HepG2 (cell line): ENCODE measurements around the gene PRKACA. TPM values are rescaled to one million over a fixed set of nuclear protein-coding genes. Genes with fewer than 3 reads are reported as not detected.
A peak's percentile ranks its signal among the peaks of the same experiment; 100 is the strongest.

Source experiments
- ARID4A ChIP-seq: sonication (generic); formaldehyde crosslinking; IDR thresholded peaks from 2 replicates; pipeline ENCODE4 v1.5.0; 2020; ENCODE audit warnings: mild to moderate bottlenecking, missing genetic modification reagents, borderline replicate concordance
- CTCF ChIP-seq: sonication (generic); formaldehyde crosslinking; IDR thresholded peaks from 2 replicates; pipeline ENCODE4 v1.5.0; 2020; ENCODE audit warnings: mild to moderate bottlenecking, missing genetic modification reagents, moderate library complexity
- ELF1 ChIP-seq: sonication (generic); formaldehyde crosslinking; IDR thresholded peaks from 2 replicates; pipeline ENCODE4 v1.4.0; 2020; ENCODE audit warnings: missing genetic modification reagents
- KDM5B ChIP-seq: sonication (generic); formaldehyde crosslinking; IDR thresholded peaks from 2 replicates; pipeline ENCODE4 v1.4.0; 2020; ENCODE audit warnings: missing genetic modification reagents, mild to moderate bottlenecking, borderline replicate concordance
- MLX ChIP-seq: IDR thresholded peaks from 2 replicates; pipeline ENCODE4 v1.6.1; 2016
- MXD4 ChIP-seq: IDR thresholded peaks from 2 replicates; pipeline ENCODE4 v1.6.1; 2016; ENCODE audit warnings: mild to moderate bottlenecking, missing biosample characterization, missing genetic modification reagents
- PRDM10 ChIP-seq: sonication (generic); formaldehyde crosslinking; IDR thresholded peaks from 2 replicates; pipeline ENCODE4 v1.4.0; 2020; ENCODE audit warnings: low read depth, missing genetic modification reagents
- XRCC5 ChIP-seq: fragments of 200-400 bp; formaldehyde crosslinking; optimal IDR thresholded peaks from 2 replicates; pipeline ENCODE3; 2017; ENCODE audit warnings: mild to moderate bottlenecking, low read length
- YEATS4 ChIP-seq: sonication (generic); formaldehyde crosslinking; IDR thresholded peaks from 2 replicates; pipeline ENCODE4 v1.4.0; 2020; ENCODE audit warnings: missing genetic modification reagents, borderline replicate concordance
- ZNF263 ChIP-seq: sonication (generic); formaldehyde crosslinking; IDR thresholded peaks from 2 replicates; pipeline ENCODE4 v1.4.0; 2020; ENCODE audit warnings: missing genetic modification reagents
- ZNF746 ChIP-seq: sonication (generic); formaldehyde crosslinking; IDR thresholded peaks from 2 replicates; pipeline ENCODE4 v1.8.0; 2022; ENCODE audit warnings: mild to moderate bottlenecking, missing genetic modification reagents
- ZNF800 ChIP-seq: sonication (generic); formaldehyde crosslinking; IDR thresholded peaks from 2 replicates; pipeline ENCODE4 v1.4.0; 2020; ENCODE audit warnings: missing genetic modification reagents
- polyA plus RNA-seq, 8 experiments: library from polyadenylated mRNA; depleted of rRNA in 3 of 8; stranded (reverse) in 7 of 8; unstranded in 1 of 8; fragments of >200 nt; fragmentation: Illumina TruSeq in 4 of 8; extraction: Trizol in 4 of 8; gene quantifications; 2 replicates each; pipeline versions ENCODE4 v1.2.1 to v1.2.3, GENCODE V29; 2011 to 2016; ENCODE audit warnings: low read depth in 4 of 8, missing spikeins in 1 of 8, mixed read lengths in 1 of 8; ENCODE audit not compliant: insufficient read depth in 1 of 8
- total RNA-seq, 5 experiments: library from RNA; depleted of rRNA; stranded (reverse); fragments of >200 nt; fragmentation: Illumina TruSeq; extraction: Trizol; gene quantifications; 2 replicates each; pipeline ENCODE4 v1.2.3, GENCODE V29; 2016; ENCODE audit warnings: low read depth in 1 of 5
- TF ChIP-seq, protein P1 (sequence below), 2 experiments: sonication (generic) in 1 of 2; formaldehyde crosslinking in 1 of 2; IDR thresholded peaks; 2 replicates each; pipeline versions ENCODE4 v1.5.1 to v1.6.1; 2011 to 2020; ENCODE audit warnings: borderline replicate concordance in 1 of 2, low read depth in 1 of 2, low read length in 1 of 2, mild to moderate bottlenecking in 1 of 2, missing genetic modification reagents in 1 of 2, moderate library complexity in 1 of 2

The PRKACA gene
- total and polyA plus RNA-seq, 2 of the 13 experiments (the other 11 are each of a cell fraction or from before 2014, with no cell fraction given): 11.0 to 18.2 TPM

DNA sequence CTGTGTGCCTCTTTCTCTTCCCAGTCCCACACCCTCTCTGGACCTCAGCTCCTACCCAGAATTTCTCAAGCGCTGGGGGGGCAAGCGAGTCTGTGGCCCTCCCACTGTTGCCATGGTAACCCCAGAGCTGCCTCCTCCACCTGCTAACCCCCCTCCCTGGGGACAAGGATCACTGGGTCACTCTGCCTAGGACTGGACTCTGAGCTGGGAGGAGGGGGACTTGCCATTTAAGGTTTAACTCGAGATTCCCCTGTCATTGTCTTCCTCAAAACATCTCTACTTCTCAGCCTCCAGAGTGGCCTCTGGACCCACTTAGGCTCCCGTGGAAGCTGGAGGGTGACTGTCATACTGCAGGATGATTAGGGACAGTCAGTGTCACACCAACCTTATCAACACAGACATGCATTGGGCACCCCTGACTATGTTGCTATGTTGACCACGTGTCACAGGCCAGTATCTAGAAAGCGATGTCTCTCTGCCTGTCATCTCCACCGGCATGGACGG lies 57.9 kb downstream of the PRKACA start (continued):
- TF ChIP-seq ZNF800 (CRISPR knock-in tag) (no peak), ZNF263 (peak; percentile 96), PRDM10 (CRISPR knock-in tag) (0 out of 2 replicates have a peak, but pooled peaks have one; percentile 62), YEATS4 (CRISPR knock-in tag) (peak; percentile 63; the same call in 1 of the 2 replicates), XRCC5 (peak; percentile 68), MLX (CRISPR knock-in tag) (peak; percentile 18; the same call in 1 of the 2 replicates), MXD4 (peak; percentile 83; the same call in 1 of the 2 replicates), KDM5B (peak; percentile 31; the same call in 1 of the 2 replicates), ZNF746 (CRISPR knock-in tag) (peak; percentile 85; the same call in 1 of the 2 replicates), CTCF (CRISPR knock-in tag) (peak; percentile 20; the same call in 1 of the 2 replicates), ARID4A (peak; percentile 81), ELF1 (no peak)
- TF ChIP-seq, protein P1, sequence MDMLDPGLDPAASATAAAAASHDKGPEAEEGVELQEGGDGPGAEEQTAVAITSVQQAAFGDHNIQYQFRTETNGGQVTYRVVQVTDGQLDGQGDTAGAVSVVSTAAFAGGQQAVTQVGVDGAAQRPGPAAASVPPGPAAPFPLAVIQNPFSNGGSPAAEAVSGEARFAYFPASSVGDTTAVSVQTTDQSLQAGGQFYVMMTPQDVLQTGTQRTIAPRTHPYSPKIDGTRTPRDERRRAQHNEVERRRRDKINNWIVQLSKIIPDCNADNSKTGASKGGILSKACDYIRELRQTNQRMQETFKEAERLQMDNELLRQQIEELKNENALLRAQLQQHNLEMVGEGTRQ (IDR thresholded peaks at IDR 0.05; ENCODE audit: low read depth, low read length): 0 out of 2 replicates have a peak, but pooled peaks have one; percentile 28
- TF ChIP-seq, protein P1 (CRISPR knock-in tag; IDR thresholded peaks at IDR 0.05; ENCODE audit: borderline replicate concordance): peak; percentile 58
